Activated T-cell treated with anti-CD3 and anti-CD28 coated beads, Interleukin-2, amount 50 U/mL, for 24 hours (primary cell): ENCODE data around the gene SLC9A2.

ENCODE experiments used
- DNase-seq: peaks from one replicate; pipeline ENCODE4 v3.0.0-alpha.2; 2020
- H3K27ac Mint-ChIP-seq: 2 replicates; pipeline ENCODE4 v1.8.0; 2020; ENCODE audit warnings: mild to moderate bottlenecking, mixed read lengths
- H3K27me3 Mint-ChIP-seq: 2 replicates; pipeline ENCODE4 v1.8.0; 2020; ENCODE audit warnings: mixed read lengths
- H3K36me3 Mint-ChIP-seq: 2 replicates; pipeline ENCODE4 v1.8.0; 2020; ENCODE audit warnings: low read depth, mixed read lengths
- H3K4me1 Mint-ChIP-seq: 2 replicates; pipeline ENCODE4 v1.8.0; 2020; ENCODE audit warnings: low read depth, mixed read lengths
- H3K4me3 Mint-ChIP-seq: 2 replicates; pipeline ENCODE4 v1.8.0; 2020; ENCODE audit warnings: mild to moderate bottlenecking, moderate library complexity, mixed read lengths
- H3K9me3 Mint-ChIP-seq: 2 replicates; pipeline ENCODE4 v1.8.0; 2020; ENCODE audit warnings: mixed read lengths

The SLC9A2 gene

GRCh38 chr2:102754456-102755145, 135.2 kb downstream of the SLC9A2 start:
- Mint-ChIP-seq H3K4me3 (no peak overlapping the region), H3K9me3 (no peaks in the 10 kb centered on the region), H3K36me3 (peaks cover 3% of the 10 kb centered on the region), H3K27me3 (no peaks in the 10 kb centered on the region), H3K4me1 (no peaks in the 10 kb centered on the region), H3K27ac (no peak overlapping the region)
- no peak for DNase-seq

GRCh38 chr2:102755284-102755683, 135.9 kb downstream of the SLC9A2 start:
- Mint-ChIP-seq H3K4me3 (no peak overlapping the region), H3K9me3 (no peaks in the 10 kb centered on the region), H3K36me3 (peaks cover 3% of the 10 kb centered on the region), H3K27ac (no peak overlapping the region), H3K27me3 (no peaks in the 10 kb centered on the region), H3K4me1 (no peaks in the 10 kb centered on the region)
- no peak for DNase-seq

GRCh38 chr2:102758439-102758838, 139.1 kb downstream of the SLC9A2 start:
- no peak overlapping the region for H3K4me3 Mint-ChIP-seq
- no peaks in the 10 kb centered on the region for H3K27me3 Mint-ChIP-seq
- H3K36me3 Mint-ChIP-seq = peaks cover 7% of the 10 kb centered on the region
- H3K9me3 Mint-ChIP-seq = no peaks in the 10 kb centered on the region
- no peak for DNase-seq
- H3K27ac Mint-ChIP-seq = no peak overlapping the region
- H3K4me1 Mint-ChIP-seq = no peaks in the 10 kb centered on the region
